Mesothelial cell of epicardium (in vitro differentiated cells): ENCODE results near the gene SND1. TPM values are rescaled to one million over a fixed set of nuclear protein-coding genes. Genes with fewer than 3 reads are reported as not detected.
A peak's percentile ranks its signal among the peaks of the same experiment; 100 is the strongest.
"Not testable (repeated sequence)": the region's sequence is repeated elsewhere in the genome, so short reads cannot be mapped to it uniquely, and the experiment has no call there.

Experiments used
- DNase-seq, 2 experiments: peaks; one replicate each; pipeline ENCODE4 v3.0.0; 2021; ENCODE audit warnings: low spot score in 2 of 2; ENCODE audit not compliant: unreplicated experiment in 2 of 2
- H3K27ac Mint-ChIP-seq: 2 replicates; pipeline ENCODE4 v1.8.0; 2021; ENCODE audit warnings: mixed read lengths
- H3K27me3 Mint-ChIP-seq: 2 replicates; pipeline ENCODE4 v1.8.0; 2021; ENCODE audit warnings: low read depth, mixed read lengths
- H3K36me3 Mint-ChIP-seq: 2 replicates; pipeline ENCODE4 v1.8.0; 2021; ENCODE audit warnings: mixed read lengths
- H3K4me1 Mint-ChIP-seq: 2 replicates; pipeline ENCODE4 v1.8.0; 2021; ENCODE audit warnings: mixed read lengths
- H3K4me3 Mint-ChIP-seq: 2 replicates; pipeline ENCODE4 v1.8.0; 2021; ENCODE audit warnings: mild to moderate bottlenecking, moderate library complexity, mixed read lengths
- H3K9me3 Mint-ChIP-seq: 2 replicates; pipeline ENCODE4 v1.8.0; 2021; ENCODE audit warnings: mixed read lengths
- total RNA-seq: library from RNA; stranded (reverse); gene quantifications from 3 replicates; pipeline ENCODE4 v1.2.1, GENCODE V29; 2021
- TF ChIP-seq, protein P1 (sequence below): fragments of 200-600 bp; sonication (generic); IDR thresholded peaks from one replicate; pipeline ENCODE4 v1.5.0; 2021; ENCODE audit warnings: antibody characterized with exemption; ENCODE audit not compliant: unreplicated experiment

SND1 gene
- total RNA-seq, 1 donor from 2014 or later = 211 TPM

DNA sequence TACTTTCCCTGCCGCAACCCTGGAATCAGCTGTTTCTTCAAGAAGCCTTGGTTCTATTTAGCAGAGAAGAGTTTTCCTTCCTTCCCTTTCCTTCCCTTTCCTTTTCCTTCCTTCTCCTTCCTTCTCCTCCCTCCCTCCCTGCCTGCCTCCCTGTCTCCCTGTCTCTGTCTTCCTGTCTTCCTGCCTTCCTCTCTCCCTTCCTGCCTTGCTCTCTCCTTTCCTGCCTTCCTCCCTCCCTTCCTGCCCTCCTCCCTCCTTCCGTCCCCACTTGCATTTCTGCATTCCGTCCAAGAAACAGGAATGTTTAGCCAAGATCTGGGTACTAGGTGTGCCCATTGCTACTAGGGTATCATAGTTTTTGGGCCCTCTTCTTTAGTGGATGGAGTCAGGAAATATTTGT is 21.9 kb downstream of the SND1 start:
- Mint-ChIP-seq H3K9me3 (peaks cover 6% of the 10 kb centered on the region), H3K27me3 (no peaks in the 10 kb centered on the region), H3K27ac (peak overlapping the region; percentile 55), H3K4me1 (peaks cover 5% of the 10 kb centered on the region), H3K36me3 (peaks cover 41% of the 10 kb centered on the region), H3K4me3 (no peak overlapping the region)
- DNase-seq = no peak
- TF ChIP-seq, protein P1, sequence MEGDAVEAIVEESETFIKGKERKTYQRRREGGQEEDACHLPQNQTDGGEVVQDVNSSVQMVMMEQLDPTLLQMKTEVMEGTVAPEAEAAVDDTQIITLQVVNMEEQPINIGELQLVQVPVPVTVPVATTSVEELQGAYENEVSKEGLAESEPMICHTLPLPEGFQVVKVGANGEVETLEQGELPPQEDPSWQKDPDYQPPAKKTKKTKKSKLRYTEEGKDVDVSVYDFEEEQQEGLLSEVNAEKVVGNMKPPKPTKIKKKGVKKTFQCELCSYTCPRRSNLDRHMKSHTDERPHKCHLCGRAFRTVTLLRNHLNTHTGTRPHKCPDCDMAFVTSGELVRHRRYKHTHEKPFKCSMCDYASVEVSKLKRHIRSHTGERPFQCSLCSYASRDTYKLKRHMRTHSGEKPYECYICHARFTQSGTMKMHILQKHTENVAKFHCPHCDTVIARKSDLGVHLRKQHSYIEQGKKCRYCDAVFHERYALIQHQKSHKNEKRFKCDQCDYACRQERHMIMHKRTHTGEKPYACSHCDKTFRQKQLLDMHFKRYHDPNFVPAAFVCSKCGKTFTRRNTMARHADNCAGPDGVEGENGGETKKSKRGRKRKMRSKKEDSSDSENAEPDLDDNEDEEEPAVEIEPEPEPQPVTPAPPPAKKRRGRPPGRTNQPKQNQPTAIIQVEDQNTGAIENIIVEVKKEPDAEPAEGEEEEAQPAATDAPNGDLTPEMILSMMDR = no peak

DNA sequence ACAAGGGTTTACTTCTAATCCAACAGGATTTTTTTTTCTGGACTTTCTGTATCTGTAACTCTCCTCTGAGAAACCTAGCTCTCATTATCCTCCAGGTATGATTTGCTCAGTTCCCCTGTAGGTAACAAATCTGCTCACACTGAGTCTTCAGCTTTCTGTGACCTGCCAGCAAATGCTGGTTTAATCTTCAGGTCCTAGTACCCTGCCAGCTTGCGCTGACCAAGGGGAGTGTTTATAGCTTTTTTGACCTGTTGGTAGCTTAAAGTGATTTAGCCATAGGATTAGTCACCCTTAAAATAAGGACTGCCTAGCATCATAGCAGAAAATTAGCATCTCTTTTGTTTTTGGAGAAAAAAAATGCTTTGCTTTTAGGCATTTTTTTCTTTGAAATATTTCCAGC is 22.4 kb downstream of the SND1 start:
- Mint-ChIP-seq H3K4me1 (peaks cover 5% of the 10 kb centered on the region), H3K27ac (no peak overlapping the region), H3K36me3 (peaks cover 43% of the 10 kb centered on the region), H3K9me3 (peaks cover 9% of the 10 kb centered on the region), H3K4me3 (no peak overlapping the region), H3K27me3 (no peaks in the 10 kb centered on the region)
- TF ChIP-seq, protein P1 = no peak
- no peak for DNase-seq

DNA sequence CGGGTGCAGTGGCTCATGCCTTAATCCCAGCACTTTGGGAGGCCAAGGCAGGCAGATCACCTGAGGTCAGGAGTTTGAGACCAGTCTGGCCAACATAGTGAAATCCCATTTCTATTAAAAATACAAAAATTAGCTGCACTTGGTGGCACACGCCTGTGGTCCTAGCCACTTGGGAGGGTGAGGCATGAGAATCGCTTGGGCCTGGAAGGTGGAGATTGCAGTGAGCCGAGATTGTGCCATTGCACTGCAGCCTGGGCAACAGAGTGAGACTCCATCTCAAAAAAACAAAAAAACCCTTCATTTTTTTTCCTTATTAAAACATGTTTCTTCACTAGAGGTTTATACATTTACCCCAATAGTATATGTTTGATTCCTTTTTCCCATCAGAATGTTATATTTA is 22.9 kb downstream of the SND1 start:
- not testable (repeated sequence) for H3K4me1 Mint-ChIP-seq, H3K27ac Mint-ChIP-seq
- H3K36me3 Mint-ChIP-seq = peaks cover 45% of the 10 kb centered on the region

DNA sequence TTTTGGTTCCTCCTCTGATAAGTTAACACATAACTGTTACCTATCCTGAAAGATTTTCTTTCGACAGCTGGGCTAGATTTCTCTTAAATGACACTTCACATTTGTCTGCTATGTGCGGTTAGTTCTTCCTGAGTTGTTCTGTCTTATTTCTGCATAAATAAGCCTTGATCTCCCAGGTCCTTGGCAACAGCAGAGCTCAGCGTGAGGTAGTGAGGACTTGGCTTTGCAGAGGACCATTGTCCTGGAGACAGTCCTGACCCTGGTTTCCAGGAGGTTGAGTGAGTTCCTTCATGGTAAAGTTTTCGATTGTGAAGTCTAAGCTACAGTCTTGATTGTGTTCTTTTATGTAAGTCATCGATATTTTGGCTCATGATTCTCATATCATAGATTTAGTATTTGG is 23.7 kb downstream of the SND1 start:
- TF ChIP-seq, protein P1 = no peak
- no peaks in the 10 kb centered on the region for H3K27me3 Mint-ChIP-seq
- H3K9me3 Mint-ChIP-seq = peaks cover 20% of the 10 kb centered on the region
- H3K36me3 Mint-ChIP-seq = peaks cover 51% of the 10 kb centered on the region
- peaks cover 5% of the 10 kb centered on the region for H3K4me1 Mint-ChIP-seq
- H3K27ac Mint-ChIP-seq = no peak overlapping the region
- no peak for DNase-seq
- H3K4me3 Mint-ChIP-seq = no peak overlapping the region

More for the DNA sequence above, 22.9 kb downstream of the SND1 start:
- peaks cover 15% of the 10 kb centered on the region for H3K9me3 Mint-ChIP-seq
- H3K4me3 Mint-ChIP-seq, H3K27me3 Mint-ChIP-seq, DNase-seq: not testable (repeated sequence)

DNA sequence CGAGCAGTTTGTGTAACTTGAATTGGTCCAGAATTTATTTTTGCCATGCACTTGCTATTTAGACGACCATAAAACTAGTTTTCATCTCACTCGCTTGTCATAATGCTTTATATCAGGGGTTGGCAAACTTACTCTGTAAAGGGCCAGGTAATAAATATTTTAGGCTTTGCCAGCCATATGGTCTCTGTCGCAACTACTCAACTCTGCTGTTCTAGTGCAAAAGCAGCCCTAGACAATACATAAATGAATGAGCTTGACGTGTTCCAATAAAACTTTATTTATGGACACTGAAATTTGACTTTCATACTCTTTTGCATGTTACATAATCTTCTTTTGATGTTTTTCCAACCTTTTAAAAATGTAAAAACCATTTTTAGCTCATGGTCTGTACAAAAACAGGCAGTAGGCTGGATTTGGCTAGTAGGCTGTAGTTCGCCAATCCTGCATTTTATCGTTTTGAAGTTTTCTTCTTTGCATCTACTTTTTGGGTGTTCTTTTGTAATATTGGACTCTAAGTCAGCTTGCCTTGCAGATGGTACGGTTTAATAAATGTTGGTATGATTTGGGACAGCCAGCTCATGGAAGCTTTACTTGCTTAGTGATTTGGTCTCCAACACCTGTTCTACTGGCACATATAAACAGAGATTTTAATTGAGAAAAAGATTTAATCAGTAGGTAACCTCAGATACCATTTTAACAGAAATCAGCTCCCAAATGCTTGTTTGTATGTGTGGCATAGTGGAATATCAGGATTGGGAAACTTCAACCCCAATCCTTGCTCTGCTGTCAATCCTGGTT is 25.6 kb downstream of the SND1 start:
- H3K27ac Mint-ChIP-seq = no peak overlapping the region

DNA sequence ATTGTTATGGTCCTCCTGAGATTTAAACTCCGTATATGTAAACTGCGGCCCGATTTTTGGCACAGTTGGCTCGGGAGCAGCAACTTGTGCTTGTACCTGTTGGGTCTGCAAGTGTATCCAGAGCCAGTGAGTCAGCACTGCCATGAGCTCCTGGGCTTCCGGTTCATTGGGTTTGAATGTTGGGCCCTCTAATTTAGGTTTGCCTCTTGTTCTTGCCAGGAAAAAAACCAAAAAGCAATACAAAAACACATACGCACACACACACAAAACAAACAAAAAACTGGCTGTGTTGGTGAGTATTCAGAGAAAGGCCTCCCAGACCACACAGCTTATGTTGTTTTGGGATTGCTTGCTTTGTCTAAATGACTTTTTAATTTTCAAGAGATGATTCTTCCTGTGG is 26.3 kb downstream of the SND1 start:
- Mint-ChIP-seq H3K36me3 (peaks cover 48% of the 10 kb centered on the region), H3K4me1 (peaks cover 7% of the 10 kb centered on the region), H3K27me3 (no peaks in the 10 kb centered on the region), H3K27ac (no peak overlapping the region), H3K9me3 (peaks cover 21% of the 10 kb centered on the region), H3K4me3 (no peak overlapping the region)
- TF ChIP-seq, protein P1 = no peak
- DNase-seq = no peak

More for the DNA sequence above, 25.6 kb downstream of the SND1 start:
- TF ChIP-seq, protein P1 = no peak
- peaks cover 50% of the 10 kb centered on the region for H3K36me3 Mint-ChIP-seq
- no peak overlapping the region for H3K4me3 Mint-ChIP-seq
- no peak for DNase-seq
- H3K9me3 Mint-ChIP-seq = peaks cover 23% of the 10 kb centered on the region
- peaks cover 5% of the 10 kb centered on the region for H3K4me1 Mint-ChIP-seq
- no peaks in the 10 kb centered on the region for H3K27me3 Mint-ChIP-seq
